Activated naive CD4-positive, alpha-beta T cell treated with anti-CD3 and anti-CD28 coated beads, Interleukin-2, amount 10 ng/mL, durations not matched to agents 7 days and 5 days (primary cell): Measurements from ENCODE around the gene CCDC197.

Experiments used
- CTCF ChIA-PET: fragments of 350-600 bp; sonication (Branson Sonifier 250); formaldehyde crosslinking; loops from one replicate; lab custom pipeline; 2021; ENCODE audit warnings: antibody characterized with exemption; lab: Charles Lee
- DNase-seq: peaks from one replicate; pipeline ENCODE4 v3.0.0-alpha.2; 2020
- H3K27ac Mint-ChIP-seq: one replicate; pipeline ENCODE4 v1.8.0; 2021; ENCODE audit warnings: mild to moderate bottlenecking, moderate library complexity, mixed read lengths
- H3K27me3 Mint-ChIP-seq: one replicate; pipeline ENCODE4 v1.8.0; 2021; ENCODE audit warnings: mild to moderate bottlenecking, mixed read lengths
- H3K36me3 Mint-ChIP-seq: one replicate; pipeline ENCODE4 v1.8.0; 2021; ENCODE audit warnings: mixed read lengths
- H3K4me1 Mint-ChIP-seq: one replicate; pipeline ENCODE4 v1.8.0; 2021; ENCODE audit warnings: mixed read lengths
- H3K4me3 Mint-ChIP-seq: one replicate; pipeline ENCODE4 v1.8.0; 2021; ENCODE audit warnings: mild to moderate bottlenecking, moderate library complexity, mixed read lengths
- H3K9me3 Mint-ChIP-seq: one replicate; pipeline ENCODE4 v1.8.0; 2021; ENCODE audit warnings: mixed read lengths

The CCDC197 gene

GRCh38 chr14:93965287-93965821 is 31.7 kb upstream of the CCDC197 start:
- Mint-ChIP-seq H3K36me3 (peaks cover 52% of the 10 kb centered on the region), H3K9me3 (peaks cover 10% of the 10 kb centered on the region), H3K4me3 (no peak overlapping the region), H3K27ac (peak overlapping the region; percentile 100), H3K27me3 (no peaks in the 10 kb centered on the region), H3K4me1 (peaks cover 96% of the 10 kb centered on the region)
- DNase-seq: no peak
- CTCF ChIA-PET: interaction anchor here (1.6 to 1.9 kb wide), 2 partner anchors 23 to 25 kb away, joined by 5 to 7 read pairs; no protein-coding TSS in a partner anchor

GRCh38 chr14:93965946-93966474 is 31.1 kb upstream of the CCDC197 start:
- Mint-ChIP-seq H3K9me3 (peaks cover 10% of the 10 kb centered on the region), H3K27me3 (no peaks in the 10 kb centered on the region), H3K36me3 (peaks cover 50% of the 10 kb centered on the region), H3K4me1 (peaks cover 97% of the 10 kb centered on the region), H3K27ac (no peak overlapping the region), H3K4me3 (no peak overlapping the region)
- no peak for DNase-seq
- CTCF ChIA-PET: interaction anchor here (0.7 to 1.9 kb wide), 4 partner anchors 24 to 48 kb away, joined by 3 to 7 read pairs (median 4); no protein-coding TSS in a partner anchor

- peaks cover 42% of the 10 kb centered on the region for H3K36me3 Mint-ChIP-seq
- DNase-seq: no peak
- peaks cover 98% of the 10 kb centered on the region for H3K4me1 Mint-ChIP-seq
- CTCF ChIA-PET: interaction anchor here (1.0 to 12.7 kb wide), 5 partner anchors 11 to 169 kb away, joined by 3 to 181 read pairs (median 57); no protein-coding TSS in a partner anchor
- H3K27ac Mint-ChIP-seq: peak overlapping the region; percentile 24
- H3K9me3 Mint-ChIP-seq: peaks cover 10% of the 10 kb centered on the region
- H3K27me3 Mint-ChIP-seq: no peaks in the 10 kb centered on the region
- no peak overlapping the region for H3K4me3 Mint-ChIP-seq
These were observed 29.4 kb upstream of the CCDC197 start for GRCh38 chr14:93967637-93968250.

GRCh38 chr14:93969082-93969828 is 27.8 kb upstream of the CCDC197 start:
- Mint-ChIP-seq H3K27ac (peak overlapping the region; percentile 61), H3K27me3 (no peaks in the 10 kb centered on the region), H3K36me3 (peaks cover 41% of the 10 kb centered on the region), H3K4me1 (peaks cover 98% of the 10 kb centered on the region), H3K9me3 (peaks cover 10% of the 10 kb centered on the region), H3K4me3 (no peak overlapping the region)
- no peak for DNase-seq
- CTCF ChIA-PET: interaction anchor here (0.9 to 12.7 kb wide), 5 partner anchors 13 to 167 kb away, joined by 3 to 181 read pairs (median 57); no protein-coding TSS in a partner anchor

- peaks cover 98% of the 10 kb centered on the region for H3K4me1 Mint-ChIP-seq
These were observed 26.5 kb upstream of the CCDC197 start for GRCh38 chr14:93970585-93970964.

GRCh38 chr14:93970965-93971634 is 26.0 kb upstream of the CCDC197 start:
- Mint-ChIP-seq H3K9me3 (peaks cover 7% of the 10 kb centered on the region), H3K27me3 (no peaks in the 10 kb centered on the region), H3K27ac (peak overlapping the region; percentile 97), H3K4me3 (peak overlapping the region; percentile 78), H3K36me3 (peaks cover 34% of the 10 kb centered on the region), H3K4me1 (peaks cover 98% of the 10 kb centered on the region)
- DNase-seq: peak; percentile 86
- CTCF ChIA-PET: interaction anchor here (0.8 to 12.7 kb wide), 14 partner anchors 9 to 208 kb away, joined by 3 to 181 read pairs (median 4); no protein-coding TSS in a partner anchor

More at GRCh38 chr14:93970585-93970964, 26.5 kb upstream of the CCDC197 start:
- peaks cover 34% of the 10 kb centered on the region for H3K36me3 Mint-ChIP-seq
- H3K27me3 Mint-ChIP-seq: no peaks in the 10 kb centered on the region
- peak overlapping the region; percentile 78 for H3K4me3 Mint-ChIP-seq
- CTCF ChIA-PET: interaction anchor here (0.8 to 12.7 kb wide), 14 partner anchors 8 to 208 kb away, joined by 3 to 181 read pairs (median 4); no protein-coding TSS in a partner anchor
- peak; percentile 78 for DNase-seq
- peak overlapping the region; percentile 97 for H3K27ac Mint-ChIP-seq
- H3K9me3 Mint-ChIP-seq: peaks cover 4% of the 10 kb centered on the region

- Mint-ChIP-seq H3K27ac (peak overlapping the region; percentile 97), H3K27me3 (no peaks in the 10 kb centered on the region), H3K9me3 (peaks cover 6% of the 10 kb centered on the region), H3K4me1 (peaks cover 98% of the 10 kb centered on the region), H3K4me3 (peak overlapping the region; percentile 78), H3K36me3 (peaks cover 32% of the 10 kb centered on the region)
- CTCF ChIA-PET: interaction anchor here (0.8 to 12.7 kb wide), 9 partner anchors 9 to 207 kb away, joined by 3 to 181 read pairs (median 4); no protein-coding TSS in a partner anchor
- DNase-seq: no peak
These were observed 25.5 kb upstream of the CCDC197 start for GRCh38 chr14:93971635-93972027.

GRCh38 chr14:93972618-93973205 is 24.4 kb upstream of the CCDC197 start:
- Mint-ChIP-seq H3K27me3 (no peaks in the 10 kb centered on the region), H3K9me3 (peaks cover 16% of the 10 kb centered on the region), H3K4me3 (no peak overlapping the region), H3K4me1 (peaks cover 99% of the 10 kb centered on the region), H3K27ac (peak overlapping the region; percentile 87), H3K36me3 (peaks cover 36% of the 10 kb centered on the region)
- CTCF ChIA-PET: interaction anchor here (1.3 to 12.7 kb wide), 6 partner anchors 10 to 49 kb away, joined by 3 to 181 read pairs (median 30); no protein-coding TSS in a partner anchor
- DNase-seq: no peak

GRCh38 chr14:93973607-93974006 is 23.5 kb upstream of the CCDC197 start:
- no peaks in the 10 kb centered on the region for H3K27me3 Mint-ChIP-seq
- peaks cover 44% of the 10 kb centered on the region for H3K36me3 Mint-ChIP-seq
- CTCF ChIA-PET: interaction anchor here (0.9 to 12.7 kb wide), 5 partner anchors 11 to 48 kb away, joined by 3 to 181 read pairs (median 57); no protein-coding TSS in a partner anchor
- H3K9me3 Mint-ChIP-seq: peaks cover 23% of the 10 kb centered on the region
- peaks cover 99% of the 10 kb centered on the region for H3K4me1 Mint-ChIP-seq
- peak overlapping the region; percentile 95 for H3K27ac Mint-ChIP-seq
- no peak overlapping the region for H3K4me3 Mint-ChIP-seq
- no peak for DNase-seq

- Mint-ChIP-seq H3K27me3 (no peaks in the 10 kb centered on the region), H3K27ac (peak overlapping the region; percentile 95), H3K36me3 (peaks cover 42% of the 10 kb centered on the region), H3K9me3 (peaks cover 27% of the 10 kb centered on the region), H3K4me3 (peak overlapping the region; percentile 79), H3K4me1 (peaks cover 99% of the 10 kb centered on the region)
- CTCF ChIA-PET: interaction anchor here (0.9 to 12.7 kb wide), 7 partner anchors 11 to 47 kb away, joined by 3 to 181 read pairs (median 5); no protein-coding TSS in a partner anchor
- no peak for DNase-seq
These were observed 22.8 kb upstream of the CCDC197 start for GRCh38 chr14:93974299-93974698.

- H3K27ac Mint-ChIP-seq: peak overlapping the region; percentile 95
- H3K27me3 Mint-ChIP-seq: no peaks in the 10 kb centered on the region
- peaks cover 45% of the 10 kb centered on the region for H3K36me3 Mint-ChIP-seq
- H3K4me3 Mint-ChIP-seq: peak overlapping the region; percentile 79
- peaks cover 29% of the 10 kb centered on the region for H3K9me3 Mint-ChIP-seq
- CTCF ChIA-PET: interaction anchor here (0.9 to 12.7 kb wide), 8 partner anchors 12 to 162 kb away, joined by 3 to 181 read pairs (median 4); no protein-coding TSS in a partner anchor
- no peak for DNase-seq
- peaks cover 97% of the 10 kb centered on the region for H3K4me1 Mint-ChIP-seq
These were observed 22.3 kb upstream of the CCDC197 start for GRCh38 chr14:93974833-93975232.

GRCh38 chr14:93975791-93976476 is 21.2 kb upstream of the CCDC197 start:
- Mint-ChIP-seq H3K27me3 (no peaks in the 10 kb centered on the region), H3K4me3 (peak overlapping the region; percentile 79), H3K9me3 (peaks cover 34% of the 10 kb centered on the region), H3K36me3 (peaks cover 49% of the 10 kb centered on the region), H3K27ac (peak overlapping the region; percentile 95), H3K4me1 (peaks cover 94% of the 10 kb centered on the region)
- DNase-seq: peak; percentile 42
- CTCF ChIA-PET: interaction anchor here (0.6 to 12.7 kb wide), 7 partner anchors 14 to 161 kb away, joined by 3 to 181 read pairs (median 4); partner anchors contain the start of gene CCDC197
